ENCODE data around the gene SBK3. TPM values are rescaled to one million over a fixed set of nuclear protein-coding genes. Genes with fewer than 3 reads are reported as not detected.

Gene SBK3
- total RNA-seq, 4 donors from 2014 or later: not detected

DNA sequence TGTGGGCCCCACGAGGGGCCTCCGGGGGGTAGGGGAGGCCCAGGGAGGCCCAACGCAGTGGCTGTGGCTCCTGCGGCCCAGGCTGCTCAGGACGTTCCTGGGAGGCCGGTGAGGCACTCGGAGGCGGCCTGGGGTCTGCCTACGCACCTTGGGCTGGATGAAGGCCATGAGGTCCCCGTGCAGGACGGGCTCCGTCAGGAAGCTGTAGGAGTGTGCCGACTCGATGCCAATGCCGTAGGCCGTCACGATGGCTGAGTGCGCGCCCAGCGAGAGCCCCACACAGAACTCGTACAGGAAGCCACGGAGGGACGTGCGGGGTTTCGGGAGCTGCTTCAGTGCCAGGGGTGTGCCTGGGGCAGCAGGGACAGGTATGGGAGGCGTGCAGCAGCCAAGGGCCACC is 14.3 kb downstream of the SBK3 start:
- H3K4me3 ChIP-seq: no peak overlapping the region
- no peaks in the 10 kb centered on the region for H3K36me3 ChIP-seq
- no peak for DNase-seq
- peaks cover 4% of the 10 kb centered on the region for H3K27me3 ChIP-seq
- H3K9me3 ChIP-seq: no peaks in the 10 kb centered on the region
- 93% methylated on average over 26 of the region's 26 CpGs; no CpG with 5 or more reads in 1 of the 2 donors for WGBS, 2 donors (ENCODE audit: low coverage in 1 of 2)
- intact Hi-C loops (cut with DNase I; ENCODE audit: low total_unique reads) (no loop called here), in situ Hi-C loops (cut with MboI; ENCODE audit: low pct_ligation_motif_present in 1 of 4, low pct_unique_long_range_greater_than_20kb in 1 of 4, low sequenced_read_pairs in 3 of 4) (no loop called here)
- TF ChIP-seq POLR2A (IDR thresholded peaks at IDR 0.05) (no peak), POLR2AphosphoS5 (IDR thresholded peaks at IDR 0.05) (no peak), EP300 (IDR thresholded peaks at IDR 0.05; ENCODE audit: low read depth) (no peak)
- TF ChIP-seq, protein P1, sequence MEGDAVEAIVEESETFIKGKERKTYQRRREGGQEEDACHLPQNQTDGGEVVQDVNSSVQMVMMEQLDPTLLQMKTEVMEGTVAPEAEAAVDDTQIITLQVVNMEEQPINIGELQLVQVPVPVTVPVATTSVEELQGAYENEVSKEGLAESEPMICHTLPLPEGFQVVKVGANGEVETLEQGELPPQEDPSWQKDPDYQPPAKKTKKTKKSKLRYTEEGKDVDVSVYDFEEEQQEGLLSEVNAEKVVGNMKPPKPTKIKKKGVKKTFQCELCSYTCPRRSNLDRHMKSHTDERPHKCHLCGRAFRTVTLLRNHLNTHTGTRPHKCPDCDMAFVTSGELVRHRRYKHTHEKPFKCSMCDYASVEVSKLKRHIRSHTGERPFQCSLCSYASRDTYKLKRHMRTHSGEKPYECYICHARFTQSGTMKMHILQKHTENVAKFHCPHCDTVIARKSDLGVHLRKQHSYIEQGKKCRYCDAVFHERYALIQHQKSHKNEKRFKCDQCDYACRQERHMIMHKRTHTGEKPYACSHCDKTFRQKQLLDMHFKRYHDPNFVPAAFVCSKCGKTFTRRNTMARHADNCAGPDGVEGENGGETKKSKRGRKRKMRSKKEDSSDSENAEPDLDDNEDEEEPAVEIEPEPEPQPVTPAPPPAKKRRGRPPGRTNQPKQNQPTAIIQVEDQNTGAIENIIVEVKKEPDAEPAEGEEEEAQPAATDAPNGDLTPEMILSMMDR (IDR thresholded peaks at IDR 0.05): no peak
- H3K4me1 ChIP-seq: peaks cover 5 to 7% (median 6%) of the 10 kb centered on the region in 4 donors
- H3K27ac ChIP-seq: no peak overlapping the region

DNA sequence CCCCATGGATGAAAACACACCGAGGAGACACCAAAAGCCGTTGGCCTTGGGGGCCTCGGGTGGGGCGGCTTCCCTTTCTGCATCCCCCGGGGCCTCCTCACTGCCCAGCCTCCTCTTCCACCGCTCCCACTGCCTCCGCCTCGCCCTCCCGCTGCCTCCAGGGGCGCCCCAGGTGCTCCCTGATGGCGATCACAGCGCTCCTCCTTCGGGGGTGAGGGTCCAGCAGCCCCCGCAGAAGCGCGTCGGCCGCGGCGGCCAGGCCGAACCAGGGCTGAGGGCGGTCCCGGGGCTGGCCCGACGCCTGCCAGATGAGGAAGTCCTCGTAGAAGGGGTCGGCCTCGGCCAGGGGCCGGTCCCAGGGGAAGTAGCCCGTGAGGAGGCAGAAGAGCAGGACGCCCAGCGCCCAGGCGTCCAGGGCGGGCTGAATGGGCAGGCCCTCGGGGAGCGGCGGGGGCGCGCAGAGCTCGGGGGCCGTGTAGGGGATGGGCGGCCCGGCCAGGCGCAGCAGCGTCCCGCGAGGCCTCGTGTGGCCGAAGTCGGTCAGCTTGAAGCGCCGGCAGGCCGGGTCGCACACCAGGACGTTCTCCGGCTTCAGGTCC is 15.6 kb downstream of the SBK3 start:
- no peak overlapping the region for H3K27ac ChIP-seq
- WGBS, 2 donors (ENCODE audit: low coverage in 1 of 2): 89% methylated on average over 35 of the region's 56 CpGs; no CpG with 5 or more reads in 1 of the 2 donors

DNA sequence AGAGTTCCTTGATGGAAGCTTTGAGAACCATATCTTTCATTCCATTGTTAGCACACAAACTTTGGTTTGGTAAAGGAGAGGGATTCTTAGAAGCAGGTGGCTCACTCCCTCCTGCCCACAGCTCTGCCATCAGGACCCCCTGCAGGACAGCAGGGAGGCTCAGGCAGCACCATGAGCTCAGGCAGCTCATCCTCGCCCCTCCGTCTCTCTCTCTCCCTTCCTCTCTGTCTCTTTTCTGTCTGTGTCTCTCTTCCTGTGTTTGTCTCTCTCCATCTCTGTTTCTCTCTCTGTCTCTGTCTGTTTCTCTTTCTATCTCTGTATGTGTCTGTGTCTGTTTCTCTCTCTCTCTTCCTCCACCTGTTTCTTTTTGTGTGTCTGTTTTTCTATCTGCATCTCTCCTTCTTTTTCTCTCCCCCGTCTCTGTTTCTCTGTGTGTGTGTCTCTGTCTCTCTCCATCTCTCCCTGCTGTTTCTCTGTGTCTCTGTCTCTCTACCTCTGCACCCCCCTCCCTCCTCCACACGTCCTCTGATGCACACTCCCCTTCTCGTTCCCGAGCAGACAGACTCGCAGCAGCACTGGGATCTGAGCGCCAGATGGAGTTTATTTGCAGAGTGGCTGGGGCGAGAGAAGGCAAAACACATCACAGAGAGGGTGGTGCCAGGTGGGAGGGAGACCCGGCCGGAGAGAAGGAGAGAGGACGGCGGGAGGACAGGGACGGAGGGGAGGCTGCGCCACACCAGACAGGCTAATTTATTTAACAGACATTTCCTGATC is 17.1 kb downstream of the SBK3 start:
- H3K4me3 ChIP-seq: no peak overlapping the region
- peaks cover 4% of the 10 kb centered on the region for H3K27me3 ChIP-seq
- intact Hi-C loops (cut with DNase I; ENCODE audit: low total_unique reads): no loop called here
- H3K27ac ChIP-seq: no peak overlapping the region
- in situ Hi-C loops (cut with MboI; ENCODE audit: low pct_ligation_motif_present in 1 of 4, low pct_unique_long_range_greater_than_20kb in 1 of 4, low sequenced_read_pairs in 3 of 4): no loop called here
- peaks cover 5 to 11% (median 10%) of the 10 kb centered on the region in 4 donors for H3K4me1 ChIP-seq
- DNase-seq: no peak
- H3K9me3 ChIP-seq: no peaks in the 10 kb centered on the region
- H3K36me3 ChIP-seq: no peaks in the 10 kb centered on the region
- WGBS, 2 donors (ENCODE audit: low coverage in 1 of 2): 37 to 50% methylated on average over 2 to 15 of the region's 15 CpGs
- TF ChIP-seq POLR2AphosphoS5 (IDR thresholded peaks at IDR 0.05) (no peak), EP300 (IDR thresholded peaks at IDR 0.05; ENCODE audit: low read depth) (no peak), POLR2A (IDR thresholded peaks at IDR 0.05) (no peak)
- TF ChIP-seq, protein P1 (IDR thresholded peaks at IDR 0.05): no peak

More for the DNA sequence above, 15.6 kb downstream of the SBK3 start:
- peaks cover 5 to 11% (median 10%) of the 10 kb centered on the region in 4 donors for H3K4me1 ChIP-seq
- H3K36me3 ChIP-seq: no peaks in the 10 kb centered on the region
- TF ChIP-seq EP300 (IDR thresholded peaks at IDR 0.05; ENCODE audit: low read depth) (no peak), POLR2AphosphoS5 (IDR thresholded peaks at IDR 0.05) (no peak), POLR2A (IDR thresholded peaks at IDR 0.05) (no peak)
- TF ChIP-seq, protein P1 (IDR thresholded peaks at IDR 0.05): no peak
- H3K27me3 ChIP-seq: peaks cover 4% of the 10 kb centered on the region
- no peak for DNase-seq
- no peaks in the 10 kb centered on the region for H3K9me3 ChIP-seq
- H3K4me3 ChIP-seq: no peak overlapping the region
- intact Hi-C loops (cut with DNase I; ENCODE audit: low total_unique reads) (no loop called here), in situ Hi-C loops (cut with MboI; ENCODE audit: low pct_ligation_motif_present in 1 of 4, low pct_unique_long_range_greater_than_20kb in 1 of 4, low sequenced_read_pairs in 3 of 4) (no loop called here)

DNA sequence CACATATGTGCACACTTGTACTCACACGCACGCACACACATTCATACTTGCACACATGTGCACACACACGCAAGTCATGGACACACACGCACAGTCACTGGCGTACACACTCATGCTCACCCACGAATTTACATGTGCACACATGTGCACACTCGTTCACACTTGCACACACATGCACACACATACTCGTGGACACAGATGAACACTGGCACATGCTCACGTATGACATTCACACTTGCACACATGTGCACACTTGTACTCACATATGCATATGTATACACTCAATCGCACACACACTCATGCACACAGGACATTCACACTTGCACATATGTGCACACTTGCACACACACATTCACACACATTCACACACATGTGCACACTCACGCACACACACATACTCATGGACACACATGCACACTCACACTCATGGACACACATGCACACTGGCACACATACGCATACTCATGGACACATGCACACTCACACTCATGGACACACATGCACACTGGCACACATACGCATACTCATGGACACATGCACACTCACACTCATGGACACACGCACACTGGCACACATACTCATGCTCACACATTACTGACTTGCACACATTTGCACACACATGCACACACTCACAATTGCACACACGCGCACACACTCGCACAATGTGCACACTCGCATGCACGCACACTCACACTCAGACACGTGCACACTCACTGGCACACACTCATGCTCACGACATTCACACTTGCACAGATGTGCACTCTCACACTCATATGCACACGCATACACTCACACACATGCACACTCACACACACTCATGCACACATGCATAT is 17.9 kb downstream of the SBK3 start:
- no peaks in the 10 kb centered on the region for H3K9me3 ChIP-seq
- no peaks in the 10 kb centered on the region for H3K36me3 ChIP-seq
- WGBS, 2 donors (ENCODE audit: low coverage in 1 of 2): 69 to 79% methylated on average over 16 to 22 of the region's 22 CpGs
- in situ Hi-C loops (cut with MboI; ENCODE audit: low pct_ligation_motif_present in 1 of 4, low pct_unique_long_range_greater_than_20kb in 1 of 4, low sequenced_read_pairs in 3 of 4): no loop called here
- H3K27ac ChIP-seq: no peak overlapping the region
- intact Hi-C loops (cut with DNase I; ENCODE audit: low total_unique reads): no loop called here
- TF ChIP-seq, protein P1 (IDR thresholded peaks at IDR 0.05): no peak
- no peak for TF ChIP-seq POLR2A (IDR thresholded peaks at IDR 0.05)
- no peak for TF ChIP-seq EP300 (IDR thresholded peaks at IDR 0.05; ENCODE audit: low read depth)
- no peak for TF ChIP-seq POLR2AphosphoS5 (IDR thresholded peaks at IDR 0.05)
- H3K4me1 ChIP-seq: peaks cover 5 to 11% (median 10%) of the 10 kb centered on the region in 4 donors
- no peak overlapping the region for H3K4me3 ChIP-seq
- peaks cover 4% of the 10 kb centered on the region for H3K27me3 ChIP-seq
- DNase-seq: no peak

Data from transverse colon (tissue), 4 donors.